ENCODE data around the gene PSAP. TPM values are rescaled to one million over a fixed set of nuclear protein-coding genes. Genes with fewer than 3 reads are reported as not detected.

PSAP gene
- total RNA-seq, 1 donor from 2014 or later, result 614 TPM

GRCh38 chr10:71788954-71789353 lies 62.1 kb downstream of the PSAP start:
- TF ChIP-seq CTCF (conservative IDR thresholded peaks at IDR 0.05; ENCODE audit: low read depth, low read length), result no peak
- no peak for DNase-seq (ENCODE audit: low read depth)
- H3K4me3 ChIP-seq (ENCODE audit: low read depth, low read length), result no peak overlapping the region

- no peak for TF ChIP-seq CTCF (conservative IDR thresholded peaks at IDR 0.05; ENCODE audit: low read depth, low read length)
- no peak overlapping the region for H3K4me3 ChIP-seq (ENCODE audit: low read depth, low read length)
- no peak for DNase-seq (ENCODE audit: low read depth)
These were observed 66.3 kb downstream of the PSAP start for GRCh38 chr10:71784679-71785272.

- no peak overlapping the region for H3K4me3 ChIP-seq (ENCODE audit: low read depth, low read length)
- no peak for TF ChIP-seq CTCF (conservative IDR thresholded peaks at IDR 0.05; ENCODE audit: low read depth, low read length)
- no peak for DNase-seq (ENCODE audit: low read depth)
These were observed 67.0 kb downstream of the PSAP start for GRCh38 chr10:71783917-71784678.

- H3K4me3 ChIP-seq (ENCODE audit: low read depth, low read length), result no peak overlapping the region
- TF ChIP-seq CTCF (conservative IDR thresholded peaks at IDR 0.05; ENCODE audit: low read depth, low read length), result no peak
- DNase-seq (ENCODE audit: low read depth), result no peak
These were observed 68.0 kb downstream of the PSAP start for GRCh38 chr10:71782917-71783490.

- no peak for DNase-seq (ENCODE audit: low read depth)
- no peak for TF ChIP-seq CTCF (conservative IDR thresholded peaks at IDR 0.05; ENCODE audit: low read depth, low read length)
- H3K4me3 ChIP-seq (ENCODE audit: low read depth, low read length), result no peak overlapping the region
These were observed 68.7 kb downstream of the PSAP start for GRCh38 chr10:71782221-71782916.

- no peak overlapping the region for H3K4me3 ChIP-seq (ENCODE audit: low read depth, low read length)
- DNase-seq (ENCODE audit: low read depth), result no peak
- TF ChIP-seq CTCF (conservative IDR thresholded peaks at IDR 0.05; ENCODE audit: low read depth, low read length), result peak; percentile 10
These were observed 70.3 kb downstream of the PSAP start for GRCh38 chr10:71780719-71781118.
